Gastrocnemius medialis (tissue), 4 donors: ENCODE results near the gene A3GALT2.

Source experiments
- POLR2A ChIP-seq, 2 donors: fragments of 450-650 bp; IDR thresholded peaks; one replicate each; pipeline ENCODE4 v1.6.1; 2017; ENCODE audit warnings: antibody characterized with exemption in 2 of 2, mild to moderate bottlenecking in 2 of 2, moderate library complexity in 2 of 2
- TF ChIP-seq, protein P1 (sequence below), 5 experiments: fragments of 450-650 bp in 3 of 5; fragments of 200-600 bp in 2 of 5; sonication (generic) in 2 of 5; IDR thresholded peaks in 4 of 5; conservative IDR thresholded peaks in 1 of 5; 1 replicate in 4 of 5; 2 replicates in 1 of 5; pipeline ENCODE4 v1.5.1; 2016 to 2019; ENCODE audit warnings: antibody characterized with exemption in 5 of 5, mild to moderate bottlenecking in 3 of 5, moderate library complexity in 3 of 5

DNA sequence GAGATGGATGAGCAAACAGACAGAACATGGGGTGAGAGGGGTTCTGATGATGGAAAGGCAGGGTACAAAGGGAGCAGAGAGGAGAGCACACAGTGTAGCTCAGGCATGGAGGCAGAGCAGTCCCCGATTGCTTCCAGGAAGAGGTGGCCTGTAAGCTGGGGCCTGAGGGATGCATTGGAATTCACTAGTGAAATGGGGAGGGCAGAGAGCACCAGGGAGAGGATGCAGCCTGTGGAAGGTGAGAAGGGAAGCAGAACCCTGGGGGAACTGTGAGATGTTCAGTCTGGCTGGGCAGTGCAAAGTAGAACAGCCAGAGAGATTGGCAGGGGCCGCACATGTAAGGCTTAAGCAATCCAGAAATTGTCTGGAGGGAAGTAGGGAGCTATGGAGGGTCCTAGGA is 52.4 kb downstream of the A3GALT2 start:
- TF ChIP-seq, protein P1, sequence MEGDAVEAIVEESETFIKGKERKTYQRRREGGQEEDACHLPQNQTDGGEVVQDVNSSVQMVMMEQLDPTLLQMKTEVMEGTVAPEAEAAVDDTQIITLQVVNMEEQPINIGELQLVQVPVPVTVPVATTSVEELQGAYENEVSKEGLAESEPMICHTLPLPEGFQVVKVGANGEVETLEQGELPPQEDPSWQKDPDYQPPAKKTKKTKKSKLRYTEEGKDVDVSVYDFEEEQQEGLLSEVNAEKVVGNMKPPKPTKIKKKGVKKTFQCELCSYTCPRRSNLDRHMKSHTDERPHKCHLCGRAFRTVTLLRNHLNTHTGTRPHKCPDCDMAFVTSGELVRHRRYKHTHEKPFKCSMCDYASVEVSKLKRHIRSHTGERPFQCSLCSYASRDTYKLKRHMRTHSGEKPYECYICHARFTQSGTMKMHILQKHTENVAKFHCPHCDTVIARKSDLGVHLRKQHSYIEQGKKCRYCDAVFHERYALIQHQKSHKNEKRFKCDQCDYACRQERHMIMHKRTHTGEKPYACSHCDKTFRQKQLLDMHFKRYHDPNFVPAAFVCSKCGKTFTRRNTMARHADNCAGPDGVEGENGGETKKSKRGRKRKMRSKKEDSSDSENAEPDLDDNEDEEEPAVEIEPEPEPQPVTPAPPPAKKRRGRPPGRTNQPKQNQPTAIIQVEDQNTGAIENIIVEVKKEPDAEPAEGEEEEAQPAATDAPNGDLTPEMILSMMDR (IDR thresholded peaks at IDR 0.05 in 4 of 5, conservative IDR thresholded peaks at IDR 0.05 in 1 of 5), result no peak
- no peak for TF ChIP-seq POLR2A (IDR thresholded peaks at IDR 0.05)
